Neural cell (in vitro differentiated cells): ENCODE data around the gene HPSE2. TPM values are rescaled to one million over a fixed set of nuclear protein-coding genes. Genes with fewer than 3 reads are reported as not detected.

Experiments used
- H2AFZ ChIP-seq: fragments of 200-600, 300-800 bp; sonication (generic), shearing (Covaris generic); 2 replicates; pipeline ENCODE4 v1.6.0; 2014; ENCODE audit warnings: low read depth, mild to moderate bottlenecking, antibody characterized with exemption, low read length, moderate library complexity
- H3F3A ChIP-seq: fragments of 200-600 bp; shearing (Covaris generic); 2 replicates; pipeline ENCODE4 v1.6.1; 2016; ENCODE audit warnings: mild to moderate bottlenecking, moderate library complexity, mixed read lengths, antibody characterized with exemption, low read length; ENCODE audit not compliant: insufficient read depth, poor library complexity, severe bottlenecking
- H3K27ac ChIP-seq: fragments of 200-600, 300-800 bp; sonication (generic), shearing (Covaris generic); 2 replicates; pipeline ENCODE4 v1.5.1; 2014; ENCODE audit warnings: mild to moderate bottlenecking, low read length, moderate library complexity
- H3K27me3 ChIP-seq: fragments of 300-800, 200-600 bp; sonication (generic), shearing (Covaris generic); 2 replicates; pipeline ENCODE4 v1.6.0; 2014; ENCODE audit warnings: mild to moderate bottlenecking, low read depth, low read length, moderate library complexity; ENCODE audit not compliant: insufficient read depth
- H3K36me3 ChIP-seq: fragments of 300-800, 200-600 bp; sonication (generic), shearing (Covaris generic); 2 replicates; pipeline ENCODE4 v1.5.1; 2014; ENCODE audit warnings: mild to moderate bottlenecking, antibody characterized with exemption, low read length, moderate library complexity; ENCODE audit not compliant: insufficient read depth
- H3K4me2 ChIP-seq: fragments of 300-800, 200-600 bp; sonication (generic), shearing (Covaris generic); 2 replicates; pipeline ENCODE4 v1.6.0; 2014; ENCODE audit warnings: mild to moderate bottlenecking, low read length
- H3K4me3 ChIP-seq: fragments of 300-800, 200-600 bp; sonication (generic), shearing (Covaris generic); 2 replicates; pipeline ENCODE4 v1.5.1; 2014; ENCODE audit warnings: mild to moderate bottlenecking, low read length, moderate library complexity
- H3K79me2 ChIP-seq: fragments of 200-600 bp; shearing (Covaris generic); replicated peaks from 2 replicates; pipeline ENCODE4 v1.6.0; 2014; ENCODE audit warnings: mild to moderate bottlenecking, low read length, moderate library complexity; ENCODE audit not compliant: insufficient read depth
- H3K9ac ChIP-seq: fragments of 300-800, 200-600 bp; sonication (generic), shearing (Covaris generic); 2 replicates; pipeline ENCODE4 v1.6.1; 2016; ENCODE audit warnings: mild to moderate bottlenecking, low read length, mixed read lengths
- H3K9me2 ChIP-seq: fragments of 200-600 bp; shearing (Covaris generic); 2 replicates; pipeline ENCODE4 v1.6.1; 2016; ENCODE audit warnings: mild to moderate bottlenecking, low read length, mixed read lengths; ENCODE audit not compliant: insufficient read depth
- H3K9me3 ChIP-seq: fragments of 200-600, 300-800 bp; sonication (generic), shearing (Covaris generic); 2 replicates; pipeline ENCODE4 v1.6.1; 2016; ENCODE audit warnings: mild to moderate bottlenecking, mixed run types, low read length, moderate library complexity, mixed read lengths
- H4K20me1 ChIP-seq: fragments of 200-600 bp; shearing (Covaris generic); 2 replicates; pipeline ENCODE4 v1.6.1; 2016; ENCODE audit warnings: mild to moderate bottlenecking, mixed run types; ENCODE audit not compliant: insufficient read depth
- CTCF ChIP-seq: fragments of 450-650 bp; IDR thresholded peaks from 2 replicates; pipeline ENCODE4 v1.5.1; 2014; ENCODE audit warnings: antibody characterized with exemption, mild to moderate bottlenecking, moderate library complexity; ENCODE audit not compliant: poor library complexity, severe bottlenecking
- EP300 ChIP-seq: fragments of 450-650 bp; conservative IDR thresholded peaks from 2 replicates; pipeline ENCODE4 v1.6.1; 2014; ENCODE audit warnings: antibody characterized with exemption, mild to moderate bottlenecking, moderate library complexity; ENCODE audit not compliant: poor library complexity, severe bottlenecking
- EZH2 ChIP-seq: fragments of 200-600, 300-800 bp; shearing (Covaris generic), sonication (generic); IDR thresholded peaks from 2 replicates; pipeline ENCODE4 v1.6.1; 2014; ENCODE audit warnings: antibody characterized with exemption, low read length, borderline replicate concordance, mild to moderate bottlenecking; ENCODE audit not compliant: insufficient read depth, poor library complexity, severe bottlenecking
- MXI1 ChIP-seq: fragments of 450-650 bp; conservative IDR thresholded peaks from 2 replicates; pipeline ENCODE4 v1.6.1; 2014; ENCODE audit warnings: antibody characterized with exemption, mild to moderate bottlenecking; ENCODE audit not compliant: poor library complexity, severe bottlenecking
- POLR2AphosphoS5 ChIP-seq: IDR thresholded peaks from 2 replicates; pipeline ENCODE4 v1.6.1; 2012
- RAD21 ChIP-seq: fragments of 450-650 bp; conservative IDR thresholded peaks from 2 replicates; pipeline ENCODE4 v1.6.1; 2014; ENCODE audit warnings: antibody characterized with exemption, mild to moderate bottlenecking, moderate library complexity
- REST ChIP-seq: IDR thresholded peaks from 2 replicates; pipeline ENCODE4 v1.6.1; 2012; ENCODE audit warnings: borderline replicate concordance
- SMC3 ChIP-seq: fragments of 450-650 bp; conservative IDR thresholded peaks from 2 replicates; pipeline ENCODE4 v1.6.1; 2014; ENCODE audit warnings: antibody characterized with exemption, mild to moderate bottlenecking, moderate library complexity; ENCODE audit not compliant: poor library complexity
- TAF1 ChIP-seq: IDR thresholded peaks from 2 replicates; pipeline ENCODE4 v1.6.1; 2012; ENCODE audit warnings: low read depth
- polyA plus RNA-seq: library from polyadenylated mRNA; depleted of rRNA; stranded (reverse); fragments of >200 nt; gene quantifications from 2 replicates; pipeline ENCODE4 v1.2.3, GENCODE V29; 2014

Gene HPSE2
- polyA plus RNA-seq, 1 donor from 2014 or later: not detected

GRCh38 chr10:99161165-99161564 is 74.5 kb downstream of the HPSE2 start:
- Histone ChIP-seq H3K9me3 (no peaks in the 10 kb centered on the region), H2AFZ (no peak overlapping the region), H3K36me3 (no peaks in the 10 kb centered on the region), H3K4me3 (no peak overlapping the region), H3K79me2 (no peaks in the 10 kb centered on the region), H3K9me2 (no peaks in the 10 kb centered on the region), H3K27me3 (no peaks in the 10 kb centered on the region), H3K27ac (no peak overlapping the region), H4K20me1 (no peaks in the 10 kb centered on the region), H3K9ac (no peak overlapping the region), H3F3A (no peaks in the 10 kb centered on the region), H3K4me2 (no peak overlapping the region)
- TF ChIP-seq MXI1 (no peak), RAD21 (no peak), SMC3 (no peak), EP300 (no peak), REST (no peak), TAF1 (no peak), EZH2 (no peak), POLR2AphosphoS5 (no peak), CTCF (no peak)

- no peak overlapping the region for H3K4me3 ChIP-seq
- no peaks in the 10 kb centered on the region for H3K36me3 ChIP-seq
- no peaks in the 10 kb centered on the region for H3K9me3 ChIP-seq
- TF ChIP-seq EP300: no peak
- TF ChIP-seq CTCF: no peak
- TF ChIP-seq MXI1: no peak
- no peak for TF ChIP-seq SMC3
- TF ChIP-seq RAD21: no peak
- TF ChIP-seq REST: no peak
- no peak for TF ChIP-seq TAF1
- no peak for TF ChIP-seq EZH2
- TF ChIP-seq POLR2AphosphoS5: no peak
- H2AFZ ChIP-seq: no peak overlapping the region
- no peak overlapping the region for H3K4me2 ChIP-seq
- no peak overlapping the region for H3K9ac ChIP-seq
- no peak overlapping the region for H3K27ac ChIP-seq
- H3F3A ChIP-seq: no peaks in the 10 kb centered on the region
- H3K9me2 ChIP-seq: no peaks in the 10 kb centered on the region
- no peaks in the 10 kb centered on the region for H3K79me2 ChIP-seq
- no peaks in the 10 kb centered on the region for H3K27me3 ChIP-seq
- no peaks in the 10 kb centered on the region for H4K20me1 ChIP-seq
These were observed 92.0 kb downstream of the HPSE2 start for GRCh38 chr10:99143651-99144050.
